HepG2 (cell line): ENCODE measurements around the gene HNRNPAB. TPM values are rescaled to one million over a fixed set of nuclear protein-coding genes. Genes with fewer than 3 reads are reported as not detected.

ENCODE experiments used
- ATAC-seq: fragments of 200-7000 bp; cut with Tn5 transposase; 3 replicates; pipeline ENCODE4 v1.9.1; 2020; ENCODE audit warnings: mild to moderate bottlenecking, moderate library complexity
- BruUV-seq: library from RNA; stranded (reverse); fragments of 400-500 nt; replicated peaks from 2 replicates; lab custom pipeline; 2021; lab: Mats Ljungman, UMichigan
- CTCF ChIA-PET: fragments of 300-600 bp; formaldehyde crosslinking; extraction: SDS; loops from one replicate; lab custom pipeline; 2021; ENCODE audit warnings: low total read pairs, inconsistent platforms, low intra/inter-chr PET ratio; lab: Yijun Ruan, JAX
- POLR2A ChIA-PET: fragments of 350-600 bp; sonication (Branson Sonifier 250); formaldehyde crosslinking; loops from one replicate; lab custom pipeline; 2020; ENCODE audit warnings: antibody characterized with exemption, inconsistent platforms; lab: Yijun Ruan, JAX
- DNase-seq: peaks from one replicate; pipeline ENCODE4 v3.0.0-alpha.2; 2015; ENCODE audit warnings: low spot score
- FAIRE-seq: peaks from 3 replicates; lab custom pipeline; 2011; peaks lifted over from hg19 to GRCh38; lab: Jason Lieb, UNC
- H2AFZ ChIP-seq: one replicate; pipeline ENCODE4 v1.6.1; 2011; ENCODE audit warnings: low read length, inconsistent platforms
- H3K27ac ChIP-seq: fragments of 300-600 bp; 3 replicates; pipeline ENCODE4 v1.8.0; 2011; ENCODE audit warnings: mixed run types, mild to moderate bottlenecking, mixed read lengths, low read length, inconsistent platforms; ENCODE audit not compliant: insufficient read depth; ENCODE audit errors: extremely low read length
- H3K27me3 ChIP-seq, 2 experiments: fragments of 200-600 bp in 1 of 2; 2 replicates in 1 of 2; 3 replicates in 1 of 2; pipeline versions ENCODE4 v1.6.0 to v1.8.0; 2011; ENCODE audit warnings: low read length in 2 of 2, mild to moderate bottlenecking in 2 of 2, moderate library complexity in 2 of 2, inconsistent platforms in 1 of 2; ENCODE audit not compliant: insufficient read depth in 2 of 2, control insufficient read depth in 1 of 2
- H3K36me3 ChIP-seq, 2 experiments: fragments of 200-600 bp in 1 of 2; replicated peaks in 1 of 2; 2 replicates in 1 of 2; 3 replicates in 1 of 2; pipeline versions ENCODE4 v1.5.1 to v1.8.0; 2011; ENCODE audit warnings: low read length in 2 of 2, inconsistent platforms in 1 of 2; ENCODE audit not compliant: insufficient read depth in 2 of 2, control insufficient read depth in 1 of 2
- H3K4me1 ChIP-seq: 2 replicates; pipeline ENCODE4 v1.5.1; 2012; ENCODE audit warnings: low read length, inconsistent platforms; ENCODE audit not compliant: insufficient read depth
- H3K4me2 ChIP-seq: 2 replicates; pipeline ENCODE4 v1.6.0; 2011; ENCODE audit warnings: low read depth, low read length, inconsistent platforms
- H3K4me3 ChIP-seq, 3 experiments: fragments of 200-600 bp in 1 of 3; sonication (generic), shearing (Covaris generic) in 1 of 3; replicated peaks in 1 of 3; 2 replicates each; pipeline ENCODE4 v1.5.1; 2011 to 2016; ENCODE audit warnings: low read length in 3 of 3, inconsistent platforms in 2 of 3, low read depth in 2 of 3, mild to moderate bottlenecking in 2 of 3, control low read depth in 1 of 3, mixed read lengths in 1 of 3; ENCODE audit not compliant: insufficient read depth in 1 of 3
- H3K79me2 ChIP-seq: one replicate; pipeline ENCODE4 v1.6.1; 2011; ENCODE audit warnings: low read length, inconsistent platforms; ENCODE audit not compliant: insufficient read depth
- H3K9ac ChIP-seq: 2 replicates; pipeline ENCODE4 v1.6.0; 2011; ENCODE audit warnings: mild to moderate bottlenecking, low read depth, low read length, inconsistent platforms; ENCODE audit not compliant: insufficient read depth
- H3K9me3 ChIP-seq: 2 replicates; pipeline ENCODE4 v1.5.1; 2012; ENCODE audit warnings: mild to moderate bottlenecking, low read length
- H4K20me1 ChIP-seq: 2 replicates; pipeline ENCODE4 v1.6.0; 2011; ENCODE audit warnings: inconsistent platforms, mild to moderate bottlenecking, low read length, moderate library complexity; ENCODE audit not compliant: insufficient read depth
- FOXM1 ChIP-seq: sonication (generic); formaldehyde crosslinking; IDR thresholded peaks from 2 replicates; pipeline ENCODE4 v1.5.0; 2020; ENCODE audit warnings: missing genetic modification reagents
- KLF6 ChIP-seq: IDR thresholded peaks from 2 replicates; pipeline ENCODE4 v1.8.0; 2016; ENCODE audit warnings: missing biosample characterization, missing genetic modification reagents
- MTA3 ChIP-seq: sonication (generic); formaldehyde crosslinking; IDR thresholded peaks from 2 replicates; pipeline ENCODE4 v1.4.0; 2020; ENCODE audit warnings: missing genetic modification reagents
- POLR2A ChIP-seq, 2 experiments: IDR thresholded peaks; 2 replicates each; pipeline ENCODE4 v1.6.1; 2011; ENCODE audit warnings: low read depth in 2 of 2, low read length in 2 of 2, mild to moderate bottlenecking in 1 of 2, moderate library complexity in 1 of 2; ENCODE audit not compliant: insufficient read depth in 1 of 2
- POLR2AphosphoS5 ChIP-seq: IDR thresholded peaks from 2 replicates; pipeline ENCODE4 v1.6.1; 2012; ENCODE audit warnings: low read depth, low read length
- POLR2G ChIP-seq: fragments of 200-400 bp; formaldehyde crosslinking; IDR thresholded peaks from 2 replicates; pipeline ENCODE4 v1.6.1; 2018; ENCODE audit warnings: mild to moderate bottlenecking, low read depth, low read length, moderate library complexity
- RBM22 ChIP-seq: fragments of 200-400 bp; formaldehyde crosslinking; optimal IDR thresholded peaks from 2 replicates; pipeline ENCODE3; 2017; ENCODE audit warnings: mild to moderate bottlenecking, low read length, moderate library complexity
- ZNF207 ChIP-seq: fragments of 450-650 bp; IDR thresholded peaks from 2 replicates; pipeline ENCODE4 v1.6.1; 2016; ENCODE audit warnings: antibody characterized with exemption, borderline replicate concordance
- WGBS: methylation state at CpG from one replicate; pipeline ENCODE4 v1.1.6; 2017; ENCODE audit warnings: low lambda C conversion rate; 5-methylcytosine and 5-hydroxymethylcytosine counted together
- in situ Hi-C: cut with HindIII; loops from 2 replicates; pipeline ENCODE4 v1.10.0; 2017; ENCODE audit warnings: low pct_unique_long_range_greater_than_20kb; ENCODE audit not compliant: extremely low pct_ligation_motif_present
- intact Hi-C: fragments of 100-400 bp; cut with micrococcal nuclease; formaldehyde crosslinking; loops from one replicate; pipeline ENCODE4 v1.10.0; 2022; ENCODE audit not compliant: unreplicated experiment
- polyA plus RNA-seq, 8 experiments: library from polyadenylated mRNA; depleted of rRNA in 3 of 8; stranded (reverse) in 7 of 8; unstranded in 1 of 8; fragments of >200 nt; fragmentation: Illumina TruSeq in 4 of 8; extraction: Trizol in 4 of 8; gene quantifications; 2 replicates each; pipeline versions ENCODE4 v1.2.1 to v1.2.3, GENCODE V29; 2011 to 2016; ENCODE audit warnings: low read depth in 4 of 8, missing spikeins in 1 of 8, mixed read lengths in 1 of 8; ENCODE audit not compliant: insufficient read depth in 1 of 8
- total RNA-seq, 5 experiments: library from RNA; depleted of rRNA; stranded (reverse); fragments of >200 nt; fragmentation: Illumina TruSeq; extraction: Trizol; gene quantifications; 2 replicates each; pipeline ENCODE4 v1.2.3, GENCODE V29; 2016; ENCODE audit warnings: low read depth in 1 of 5
- TF ChIP-seq, protein P1 (sequence below): sonication (generic); formaldehyde crosslinking; IDR thresholded peaks from 2 replicates; pipeline ENCODE4 v1.4.0; 2020; ENCODE audit warnings: mild to moderate bottlenecking, missing genetic modification reagents
- TF ChIP-seq, protein P2 (sequence below): sonication (generic); formaldehyde crosslinking; IDR thresholded peaks from 2 replicates; pipeline ENCODE4 v1.5.0; 2020; ENCODE audit warnings: missing genetic modification reagents, mild to moderate bottlenecking, borderline replicate concordance
- TF ChIP-seq, protein P3 (sequence below): sonication (generic); formaldehyde crosslinking; conservative IDR thresholded peaks from 2 replicates; pipeline ENCODE4 v1.8.0; 2022; ENCODE audit warnings: mild to moderate bottlenecking, moderate library complexity, missing genetic modification reagents

HNRNPAB gene
- total and polyA plus RNA-seq, 2 of the 13 experiments (the other 11 are each of a cell fraction or from before 2014, with no cell fraction given) = 62.6 to 111 TPM

DNA sequence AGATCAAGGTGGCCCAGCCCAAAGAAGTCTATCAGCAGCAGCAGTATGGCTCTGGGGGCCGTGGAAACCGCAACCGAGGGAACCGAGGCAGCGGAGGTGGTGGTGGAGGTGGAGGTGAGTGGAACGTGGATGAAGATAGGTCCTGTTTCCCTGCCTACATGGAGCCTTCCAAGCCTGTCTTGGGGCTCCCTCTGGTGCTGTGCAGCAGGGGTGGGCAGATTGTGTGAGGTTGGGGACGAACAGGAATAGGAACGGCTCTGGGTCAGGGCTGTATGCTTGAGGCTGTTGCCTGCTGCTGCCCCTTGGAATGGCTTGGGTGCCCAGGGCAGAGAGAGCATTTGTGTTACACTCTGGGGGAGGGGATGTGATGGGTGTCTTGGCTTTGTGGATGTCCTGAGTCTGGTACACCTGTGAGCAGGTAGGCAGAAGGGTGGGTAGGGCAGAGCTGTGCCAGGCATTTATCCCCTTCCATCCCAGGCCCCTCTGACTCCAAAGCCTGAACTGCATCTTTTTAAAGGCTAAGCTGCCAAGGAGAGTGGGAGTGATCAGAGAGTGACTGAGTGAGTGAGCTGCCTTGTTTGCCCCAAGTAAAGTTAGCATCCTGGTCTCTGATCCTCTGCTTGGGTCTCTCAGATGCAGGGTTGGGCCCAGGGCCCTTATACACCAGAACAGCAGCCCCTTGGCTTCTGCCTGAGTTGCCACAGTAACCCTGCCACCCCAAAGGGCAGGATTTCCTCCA is 5.2 kb downstream of the HNRNPAB start:
- H3K4me1 ChIP-seq = peaks cover 48% of the 10 kb centered on the region
- peaks cover 33% of the 10 kb centered on the region for H3K79me2 ChIP-seq
- peaks cover 20 to 85% of the 10 kb centered on the region in 2 experiments for H3K36me3 ChIP-seq
- TF ChIP-seq KLF6 = no peak
- 0 out of 2 replicates have a peak, but pooled peaks have one; percentile 22 for TF ChIP-seq POLR2AphosphoS5
- TF ChIP-seq, protein P1, sequence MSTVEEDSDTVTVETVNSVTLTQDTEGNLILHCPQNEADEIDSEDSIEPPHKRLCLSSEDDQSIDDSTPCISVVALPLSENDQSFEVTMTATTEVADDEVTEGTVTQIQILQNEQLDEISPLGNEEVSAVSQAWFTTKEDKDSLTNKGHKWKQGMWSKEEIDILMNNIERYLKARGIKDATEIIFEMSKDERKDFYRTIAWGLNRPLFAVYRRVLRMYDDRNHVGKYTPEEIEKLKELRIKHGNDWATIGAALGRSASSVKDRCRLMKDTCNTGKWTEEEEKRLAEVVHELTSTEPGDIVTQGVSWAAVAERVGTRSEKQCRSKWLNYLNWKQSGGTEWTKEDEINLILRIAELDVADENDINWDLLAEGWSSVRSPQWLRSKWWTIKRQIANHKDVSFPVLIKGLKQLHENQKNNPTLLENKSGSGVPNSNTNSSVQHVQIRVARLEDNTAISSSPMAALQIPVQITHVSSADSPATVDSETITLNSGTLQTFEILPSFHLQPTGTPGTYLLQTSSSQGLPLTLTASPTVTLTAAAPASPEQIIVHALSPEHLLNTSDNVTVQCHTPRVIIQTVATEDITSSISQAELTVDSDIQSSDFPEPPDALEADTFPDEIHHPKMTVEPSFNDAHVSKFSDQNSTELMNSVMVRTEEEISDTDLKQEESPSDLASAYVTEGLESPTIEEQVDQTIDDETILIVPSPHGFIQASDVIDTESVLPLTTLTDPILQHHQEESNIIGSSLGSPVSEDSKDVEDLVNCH (CRISPR knock-in tag) = no peak
- TF ChIP-seq POLR2G = 0 out of 2 replicates have a peak, but pooled peaks have one; percentile 35
- TF ChIP-seq ZNF207 = no peak
- peak in 1 of 2 experiments; percentile 41; a peak in 1 of 4 replicates for TF ChIP-seq POLR2A (IDR thresholded peaks at IDR 0.05; ENCODE audit: insufficient read depth in 1 of 2, low read depth in 2 of 2, low read length in 2 of 2)
- no peak for TF ChIP-seq FOXM1 (CRISPR knock-in tag)
- TF ChIP-seq RBM22 = peak; percentile 46
- TF ChIP-seq MTA3 (CRISPR knock-in tag) = no peak
- TF ChIP-seq, protein P2, sequence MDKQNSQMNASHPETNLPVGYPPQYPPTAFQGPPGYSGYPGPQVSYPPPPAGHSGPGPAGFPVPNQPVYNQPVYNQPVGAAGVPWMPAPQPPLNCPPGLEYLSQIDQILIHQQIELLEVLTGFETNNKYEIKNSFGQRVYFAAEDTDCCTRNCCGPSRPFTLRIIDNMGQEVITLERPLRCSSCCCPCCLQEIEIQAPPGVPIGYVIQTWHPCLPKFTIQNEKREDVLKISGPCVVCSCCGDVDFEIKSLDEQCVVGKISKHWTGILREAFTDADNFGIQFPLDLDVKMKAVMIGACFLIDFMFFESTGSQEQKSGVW (CRISPR knock-in tag) = no peak
- TF ChIP-seq, protein P3, sequence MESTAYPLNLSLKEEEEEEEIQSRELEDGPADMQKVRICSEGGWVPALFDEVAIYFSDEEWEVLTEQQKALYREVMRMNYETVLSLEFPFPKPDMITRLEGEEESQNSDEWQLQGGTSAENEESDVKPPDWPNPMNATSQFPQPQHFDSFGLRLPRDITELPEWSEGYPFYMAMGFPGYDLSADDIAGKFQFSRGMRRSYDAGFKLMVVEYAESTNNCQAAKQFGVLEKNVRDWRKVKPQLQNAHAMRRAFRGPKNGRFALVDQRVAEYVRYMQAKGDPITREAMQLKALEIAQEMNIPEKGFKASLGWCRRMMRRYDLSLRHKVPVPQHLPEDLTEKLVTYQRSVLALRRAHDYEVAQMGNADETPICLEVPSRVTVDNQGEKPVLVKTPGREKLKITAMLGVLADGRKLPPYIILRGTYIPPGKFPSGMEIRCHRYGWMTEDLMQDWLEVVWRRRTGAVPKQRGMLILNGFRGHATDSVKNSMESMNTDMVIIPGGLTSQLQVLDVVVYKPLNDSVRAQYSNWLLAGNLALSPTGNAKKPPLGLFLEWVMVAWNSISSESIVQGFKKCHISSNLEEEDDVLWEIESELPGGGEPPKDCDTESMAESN (CRISPR knock-in tag) = no peak
- in situ Hi-C loops = no loop called here
- ChIA-PET POLR2A (interaction anchor here (1.6 kb wide), 1 partner anchor 21 kb away, joined by 5 read pairs; no protein-coding TSS in a partner anchor), CTCF (no interaction called here)
- intact Hi-C loops = no loop called here
- H4K20me1 ChIP-seq = peaks cover 39% of the 10 kb centered on the region
- 96% methylated on average over 6 of the region's 8 CpGs for WGBS
- no peak for ATAC-seq
- no TSS peak for BruUV-seq
- H3K27me3 ChIP-seq = no peaks in the 10 kb centered on the region; a peak in 1 of 5 replicates
- H3K4me2 ChIP-seq = no peak overlapping the region
- H3K27ac ChIP-seq = no peak overlapping the region
- no peaks in the 10 kb centered on the region for H3K9me3 ChIP-seq
- no peak overlapping the region for H2AFZ ChIP-seq
- H3K9ac ChIP-seq = no peak overlapping the region
- FAIRE-seq = no peak
- DNase-seq = no peak
- H3K4me3 ChIP-seq = no peak overlapping the region
